Measurements from ENCODE around the gene FANCI. TPM values are rescaled to one million over a fixed set of nuclear protein-coding genes. Genes with fewer than 3 reads are reported as not detected.

The FANCI gene
- total RNA-seq, 1 donor from 2014 or later, result 28.6 TPM

DNA sequence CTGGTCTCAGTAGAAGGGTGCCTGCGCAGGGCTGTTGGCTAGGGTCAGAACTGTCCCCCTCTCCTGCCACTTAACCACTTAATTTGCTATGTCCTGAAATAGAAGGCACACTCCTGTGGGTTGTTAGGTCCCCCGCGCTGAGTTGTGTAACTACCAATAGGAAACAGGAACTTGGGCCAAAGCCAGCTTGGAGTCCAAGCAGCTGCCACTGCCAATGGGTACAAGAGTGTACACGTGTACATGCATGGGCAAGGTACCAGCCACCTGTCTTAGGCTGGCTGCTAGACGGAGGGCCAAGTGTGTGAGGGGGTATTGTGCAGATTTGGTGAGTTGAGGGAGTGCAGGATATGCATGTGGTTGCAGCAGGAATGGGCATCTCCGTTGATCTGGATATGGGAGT lies 120.6 kb downstream of the FANCI start:
- Mint-ChIP-seq H3K27ac (ENCODE audit: unreplicated experiment) (no peak overlapping the region), H3K4me3 (ENCODE audit: unreplicated experiment) (no peak overlapping the region), H3K27me3 (ENCODE audit: unreplicated experiment) (peaks cover 46% of the 10 kb centered on the region), H3K4me1 (ENCODE audit: unreplicated experiment) (peaks cover 4% of the 10 kb centered on the region), H3K9me3 (ENCODE audit: unreplicated experiment) (no peaks in the 10 kb centered on the region), H3K36me3 (ENCODE audit: low read depth, unreplicated experiment) (peaks cover under 1% of the 10 kb centered on the region)
- TF ChIP-seq CTCF (IDR thresholded peaks at IDR 0.05; ENCODE audit: unreplicated experiment), result no peak
- DNase-seq (ENCODE audit: low spot score), result no peak

- TF ChIP-seq CTCF (IDR thresholded peaks at IDR 0.05; ENCODE audit: unreplicated experiment), result no peak
- Mint-ChIP-seq H3K27ac (ENCODE audit: unreplicated experiment) (no peak overlapping the region), H3K4me1 (ENCODE audit: unreplicated experiment) (peaks cover 4% of the 10 kb centered on the region), H3K27me3 (ENCODE audit: unreplicated experiment) (peaks cover 47% of the 10 kb centered on the region), H3K36me3 (ENCODE audit: low read depth, unreplicated experiment) (peaks cover 4% of the 10 kb centered on the region), H3K4me3 (ENCODE audit: unreplicated experiment) (no peak overlapping the region), H3K9me3 (ENCODE audit: unreplicated experiment) (no peaks in the 10 kb centered on the region)
- no peak for DNase-seq (ENCODE audit: low spot score)
Measured at GRCh38 chr15:89364741-89365450, 121.1 kb downstream of the FANCI start.

DNA sequence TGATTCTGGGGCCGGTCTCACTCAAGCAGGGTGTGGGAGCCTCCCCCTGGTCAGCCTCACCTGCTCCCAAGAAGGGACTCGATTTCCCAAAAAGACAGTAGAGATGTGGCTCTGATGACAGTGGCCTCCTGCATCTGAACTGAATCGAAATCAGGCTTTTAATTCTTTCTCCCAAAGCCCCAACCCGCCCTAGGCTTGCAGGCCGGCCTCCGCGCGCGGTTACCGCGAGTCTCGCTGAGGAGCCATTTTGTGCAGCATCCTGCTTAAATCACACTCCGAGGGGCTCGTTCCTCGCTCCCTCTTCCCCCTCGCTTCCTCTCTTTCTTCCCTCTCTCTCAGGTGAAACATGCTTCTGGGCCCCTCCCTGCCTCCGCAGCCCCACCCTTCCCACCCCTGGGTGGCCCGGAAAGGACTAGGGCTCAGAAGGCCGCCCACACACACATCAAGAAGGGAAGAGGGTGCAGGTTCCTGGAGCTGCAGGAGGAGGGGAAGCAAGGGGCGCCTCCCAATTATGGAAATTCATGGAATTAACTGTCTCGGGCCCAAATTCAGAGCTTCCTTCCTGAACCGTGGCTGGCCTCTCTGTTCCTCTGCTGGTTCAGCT lies 121.8 kb downstream of the FANCI start:
- Mint-ChIP-seq H3K4me1 (ENCODE audit: unreplicated experiment) (peaks cover 1% of the 10 kb centered on the region), H3K36me3 (ENCODE audit: low read depth, unreplicated experiment) (peaks cover 4% of the 10 kb centered on the region), H3K27me3 (ENCODE audit: unreplicated experiment) (peaks cover 42% of the 10 kb centered on the region), H3K27ac (ENCODE audit: unreplicated experiment) (no peak overlapping the region), H3K4me3 (ENCODE audit: unreplicated experiment) (no peak overlapping the region), H3K9me3 (ENCODE audit: unreplicated experiment) (no peaks in the 10 kb centered on the region)
- TF ChIP-seq CTCF (IDR thresholded peaks at IDR 0.05; ENCODE audit: unreplicated experiment), result no peak
- no peak for DNase-seq (ENCODE audit: low spot score)

Small RNA genes lying within 50 kb of the gene (microRNA-seq; reads per million reads assigned to microRNA genes)
- 0.28 reads per million for gene MIR6766 (ENCODE audit: unreplicated experiment)

Other genes starting within 250 kb of the FANCI start
- gene ABHD2, start 155.5 kb upstream of the FANCI start, total RNA-seq (ENCODE audit: unreplicated experiment), result 32.3 TPM
- not detected for gene RLBP1, start 22.4 kb upstream of the FANCI start, total RNA-seq (ENCODE audit: unreplicated experiment)
- 64.5 TPM for gene POLG, start 90.8 kb downstream of the FANCI start, total RNA-seq (ENCODE audit: unreplicated experiment)